HG03025 (cell line): ENCODE measurements around the gene PCDHA9.
"Not testable (repeated sequence)": the region's sequence is repeated elsewhere in the genome, so short reads cannot be mapped to it uniquely, and the experiment has no call there.

Experiments used
- ATAC-seq: cut with Tn5 transposase; IDR thresholded peaks from one replicate; pipeline ENCODE4 v1.9.1; 2021; ENCODE audit warnings: mild to moderate bottlenecking, moderate library complexity; ENCODE audit not compliant: unreplicated experiment, low FRiP score

PCDHA9 gene

DNA sequence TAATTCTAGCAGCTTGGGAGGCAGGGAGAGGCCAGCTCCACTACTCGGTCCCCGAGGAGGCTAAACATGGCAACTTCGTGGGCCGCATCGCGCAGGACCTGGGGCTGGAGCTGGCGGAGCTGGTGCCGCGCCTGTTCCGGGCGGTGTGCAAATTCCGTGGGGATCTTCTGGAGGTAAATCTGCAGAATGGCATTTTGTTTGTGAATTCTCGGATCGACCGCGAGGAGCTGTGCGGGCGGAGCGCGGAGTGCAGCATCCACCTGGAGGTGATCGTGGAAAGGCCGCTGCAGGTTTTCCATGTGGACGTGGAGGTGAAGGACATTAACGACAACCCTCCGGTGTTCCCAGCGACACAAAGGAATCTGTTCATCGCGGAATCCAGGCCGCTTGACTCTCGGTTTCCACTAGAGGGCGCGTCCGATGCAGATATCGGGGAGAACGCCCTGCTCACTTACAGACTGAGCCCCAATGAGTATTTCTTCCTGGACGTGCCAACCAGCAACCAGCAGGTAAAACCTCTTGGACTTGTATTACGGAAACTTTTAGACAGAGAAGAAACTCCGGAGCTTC, 13.7 kb upstream of the PCDHA9 start:
- not testable (repeated sequence) for ATAC-seq

DNA sequence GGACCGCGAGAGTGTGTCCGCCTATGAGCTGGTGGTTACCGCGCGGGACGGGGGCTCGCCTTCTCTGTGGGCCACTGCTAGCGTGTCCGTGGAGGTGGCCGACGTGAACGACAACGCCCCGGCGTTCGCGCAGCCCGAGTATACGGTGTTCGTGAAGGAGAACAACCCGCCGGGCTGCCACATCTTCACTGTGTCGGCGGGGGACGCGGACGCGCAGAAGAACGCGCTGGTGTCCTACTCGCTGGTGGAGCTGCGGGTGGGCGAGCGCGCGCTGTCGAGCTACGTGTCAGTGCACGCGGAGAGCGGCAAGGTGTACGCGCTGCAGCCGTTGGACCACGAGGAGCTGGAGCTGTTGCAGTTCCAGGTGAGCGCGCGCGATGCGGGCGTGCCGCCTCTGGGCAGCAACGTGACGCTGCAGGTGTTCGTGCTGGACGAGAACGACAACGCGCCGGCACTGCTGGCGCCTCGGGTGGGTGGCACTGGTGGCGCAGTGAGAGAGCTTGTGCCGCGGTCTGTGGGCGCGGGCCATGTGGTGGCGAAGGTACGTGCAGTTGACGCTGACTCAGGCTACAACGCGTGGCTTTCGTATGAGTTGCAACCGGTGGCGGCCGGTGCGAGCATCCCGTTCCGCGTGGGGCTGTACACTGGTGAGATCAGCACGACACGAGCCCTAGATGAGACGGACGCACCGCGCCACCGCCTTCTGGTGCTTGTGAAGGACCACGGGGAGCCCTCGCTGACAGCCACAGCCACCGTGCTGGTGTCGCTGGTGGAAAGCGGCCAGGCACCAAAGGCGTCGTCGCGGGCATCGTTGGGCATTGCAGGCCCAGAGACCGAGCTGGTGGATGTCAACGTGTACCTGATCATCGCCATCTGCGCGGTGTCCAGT, 12.3 kb upstream of the PCDHA9 start:
- ATAC-seq = no peak

DNA sequence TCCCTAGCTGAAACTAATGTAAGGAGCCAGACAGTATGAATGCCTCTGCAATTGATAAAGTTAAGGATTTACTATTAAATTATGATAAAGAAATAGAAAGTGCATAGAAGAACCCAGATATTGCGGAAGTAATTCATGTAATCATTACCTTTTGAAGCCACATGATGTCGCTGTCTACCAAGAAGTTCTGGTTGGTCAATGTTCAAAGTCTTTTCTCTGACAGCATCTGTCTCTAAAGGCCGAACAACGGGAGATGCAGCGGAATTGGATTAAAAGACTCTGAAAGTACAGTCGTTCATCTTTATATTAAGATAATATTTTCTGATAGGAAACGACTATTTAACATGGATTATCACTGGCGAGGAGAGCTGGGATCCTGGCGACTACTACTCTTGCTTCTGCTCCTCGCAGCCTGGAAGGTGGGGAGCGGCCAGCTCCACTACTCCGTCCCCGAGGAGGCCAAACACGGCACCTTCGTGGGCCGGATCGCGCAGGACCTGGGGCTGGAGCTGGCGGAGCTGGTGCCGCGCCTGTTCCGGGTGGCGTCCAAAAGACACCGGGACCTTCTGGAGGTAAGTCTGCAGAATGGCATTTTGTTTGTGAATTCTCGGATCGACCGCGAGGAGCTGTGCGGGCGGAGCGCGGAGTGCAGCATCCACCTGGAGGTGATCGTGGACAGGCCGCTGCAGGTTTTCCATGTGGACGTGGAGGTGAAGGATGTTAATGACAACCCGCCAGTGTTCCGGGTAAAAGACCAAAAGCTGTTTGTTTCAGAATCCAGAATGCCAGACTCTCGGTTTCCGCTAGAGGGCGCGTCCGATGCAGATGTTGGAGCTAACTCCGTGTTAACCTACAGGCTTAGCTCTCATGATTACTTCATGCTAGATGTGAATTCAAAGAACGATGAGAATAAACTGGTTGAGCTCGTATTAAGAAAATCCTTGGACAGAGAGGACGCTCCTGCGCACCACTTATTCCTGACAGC, 6.9 kb upstream of the PCDHA9 start, which contains the start of gene PCDHA8:
Gene PCDHA8 (plus strand): TSS at position 210 of the 985 bp plus-strand sequence. CDS start 135 bp downstream, at position 345.
- ATAC-seq = no peak

DNA sequence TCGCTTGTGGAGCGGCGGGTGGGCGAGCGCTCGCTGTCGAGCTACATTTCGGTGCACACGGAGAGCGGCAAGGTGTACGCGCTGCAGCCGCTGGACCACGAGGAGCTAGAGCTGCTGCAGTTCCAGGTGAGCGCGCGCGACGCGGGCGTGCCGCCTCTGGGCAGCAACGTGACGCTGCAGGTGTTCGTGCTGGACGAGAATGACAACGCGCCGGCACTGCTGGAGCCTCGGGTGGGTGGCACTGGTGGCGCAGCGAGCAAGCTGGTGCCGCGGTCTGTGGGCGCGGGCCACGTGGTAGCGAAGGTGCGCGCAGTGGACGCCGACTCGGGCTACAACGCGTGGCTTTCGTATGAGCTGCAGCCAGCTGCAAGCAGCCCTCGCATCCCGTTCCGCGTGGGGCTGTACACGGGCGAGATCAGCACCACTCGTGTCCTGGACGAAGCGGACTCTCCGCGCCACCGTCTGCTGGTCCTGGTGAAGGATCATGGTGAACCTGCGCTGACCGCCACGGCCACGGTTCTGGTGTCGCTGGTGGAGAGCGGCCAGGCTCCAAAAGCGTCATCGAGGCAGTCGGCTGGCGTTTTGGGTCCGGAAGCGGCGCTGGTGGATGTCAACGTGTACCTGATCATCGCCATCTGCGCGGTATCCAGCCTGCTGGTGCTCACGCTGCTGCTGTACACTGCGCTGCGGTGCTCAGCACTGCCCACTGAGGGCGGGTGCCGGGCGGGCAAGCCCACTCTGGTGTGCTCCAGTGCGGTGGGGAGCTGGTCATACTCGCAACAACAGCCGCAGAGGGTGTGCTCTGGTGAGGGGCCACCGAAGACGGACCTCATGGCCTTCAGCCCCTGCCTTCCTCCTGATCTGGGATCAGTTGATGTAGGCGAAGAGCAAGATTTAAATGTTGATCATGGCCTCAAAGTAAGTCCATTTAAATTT, 5.1 kb upstream of the PCDHA9 start:
- no peak for ATAC-seq

DNA sequence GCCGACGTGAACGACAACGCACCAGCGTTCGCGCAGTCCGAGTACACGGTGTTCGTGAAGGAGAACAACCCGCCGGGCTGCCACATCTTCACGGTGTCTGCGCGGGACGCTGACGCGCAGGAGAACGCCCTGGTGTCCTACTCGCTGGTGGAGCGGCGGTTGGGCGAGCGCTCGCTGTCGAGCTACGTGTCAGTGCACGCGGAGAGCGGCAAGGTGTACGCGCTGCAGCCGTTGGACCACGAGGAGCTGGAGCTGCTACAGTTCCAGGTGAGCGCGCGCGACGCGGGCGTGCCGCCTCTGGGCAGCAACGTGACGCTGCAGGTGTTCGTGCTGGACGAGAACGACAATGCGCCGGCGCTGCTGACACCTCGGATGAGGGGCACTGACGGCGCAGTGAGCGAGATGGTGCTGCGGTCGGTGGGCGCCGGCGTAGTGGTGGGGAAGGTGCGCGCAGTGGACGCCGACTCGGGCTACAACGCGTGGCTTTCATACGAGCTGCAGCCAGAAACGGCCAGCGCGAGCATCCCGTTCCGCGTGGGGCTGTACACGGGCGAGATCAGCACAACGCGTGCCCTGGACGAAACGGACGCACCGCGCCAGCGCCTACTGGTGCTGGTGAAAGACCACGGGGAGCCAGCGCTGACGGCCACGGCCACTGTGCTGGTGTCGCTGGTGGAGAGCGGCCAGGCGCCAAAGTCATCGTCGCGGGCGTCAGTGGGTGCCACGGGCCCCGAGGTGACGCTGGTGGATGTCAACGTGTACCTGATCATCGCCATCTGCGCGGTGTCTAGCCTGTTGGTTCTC, 1.9 kb downstream of the PCDHA9 start:
- ATAC-seq = not testable (repeated sequence)

DNA sequence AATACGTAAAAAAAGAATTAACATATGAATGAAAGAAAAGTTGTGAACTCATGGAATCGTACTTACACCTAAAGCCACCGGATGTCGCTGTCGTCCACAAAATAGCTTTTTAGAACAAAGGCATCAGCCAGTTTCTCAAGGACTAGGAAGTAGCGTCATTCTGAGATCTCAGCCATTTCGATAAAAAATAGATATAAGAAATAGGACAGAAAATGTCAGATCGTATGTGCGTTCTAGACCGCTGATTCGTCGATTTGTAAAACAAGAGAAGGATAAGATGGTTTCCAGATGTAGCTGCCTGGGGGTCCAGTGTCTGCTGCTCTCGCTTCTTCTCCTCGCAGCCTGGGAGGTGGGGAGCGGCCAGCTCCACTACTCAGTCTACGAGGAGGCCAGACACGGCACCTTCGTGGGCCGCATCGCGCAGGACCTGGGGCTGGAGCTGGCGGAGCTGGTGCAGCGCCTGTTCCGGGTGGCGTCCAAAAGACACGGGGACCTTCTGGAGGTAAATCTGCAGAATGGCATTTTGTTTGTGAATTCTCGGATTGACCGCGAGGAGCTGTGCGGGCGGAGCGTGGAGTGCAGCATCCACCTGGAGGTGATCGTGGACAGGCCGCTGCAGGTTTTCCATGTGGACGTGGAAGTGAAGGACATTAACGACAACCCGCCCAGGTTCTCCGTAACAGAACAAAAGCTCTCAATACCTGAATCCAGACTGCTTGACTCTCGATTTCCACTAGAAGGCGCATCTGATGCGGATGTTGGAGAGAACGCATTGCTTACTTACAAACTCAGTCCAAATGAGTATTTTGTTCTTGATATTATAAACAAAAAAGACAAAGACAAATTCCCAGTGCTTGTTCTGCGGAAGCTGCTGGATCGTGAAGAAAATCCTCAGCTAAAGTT, 7.8 kb downstream of the PCDHA9 start, which contains the start of gene PCDHA10:
Gene PCDHA10 (plus strand): TSS at position 126 of the 903 bp plus-strand sequence. CDS start 152 bp downstream, at position 278.
- ATAC-seq = no peak

DNA sequence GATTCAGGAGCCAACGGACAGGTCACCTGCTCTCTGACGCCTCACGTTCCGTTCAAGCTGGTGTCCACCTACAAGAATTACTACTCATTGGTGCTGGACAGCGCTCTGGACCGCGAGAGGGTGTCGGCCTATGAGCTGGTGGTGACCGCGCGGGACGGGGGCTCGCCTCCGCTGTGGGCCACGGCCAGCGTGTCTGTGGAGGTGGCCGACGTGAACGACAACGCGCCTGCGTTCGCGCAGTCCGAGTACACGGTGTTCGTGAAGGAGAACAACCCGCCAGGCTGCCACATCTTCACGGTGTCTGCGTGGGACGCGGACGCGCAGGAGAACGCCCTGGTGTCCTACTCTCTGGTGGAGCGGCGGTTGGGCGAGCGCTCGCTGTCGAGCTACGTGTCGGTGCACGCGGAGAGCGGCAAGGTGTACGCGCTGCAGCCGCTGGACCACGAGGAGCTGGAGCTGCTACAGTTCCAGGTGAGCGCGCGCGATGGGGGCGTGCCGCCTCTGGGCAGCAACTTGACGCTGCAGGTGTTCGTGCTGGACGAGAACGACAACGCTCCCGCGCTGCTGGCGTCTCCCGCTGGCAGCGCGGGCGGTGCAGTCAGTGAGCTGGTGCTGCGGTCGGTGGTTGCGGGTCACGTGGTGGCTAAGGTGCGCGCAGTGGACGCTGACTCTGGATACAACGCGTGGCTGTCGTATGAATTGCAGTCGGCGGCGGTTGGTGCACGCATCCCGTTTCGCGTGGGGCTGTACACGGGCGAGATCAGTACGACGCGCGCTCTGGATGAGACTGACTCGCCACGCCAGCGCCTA, 9.2 kb downstream of the PCDHA9 start:
- no peak for ATAC-seq

DNA sequence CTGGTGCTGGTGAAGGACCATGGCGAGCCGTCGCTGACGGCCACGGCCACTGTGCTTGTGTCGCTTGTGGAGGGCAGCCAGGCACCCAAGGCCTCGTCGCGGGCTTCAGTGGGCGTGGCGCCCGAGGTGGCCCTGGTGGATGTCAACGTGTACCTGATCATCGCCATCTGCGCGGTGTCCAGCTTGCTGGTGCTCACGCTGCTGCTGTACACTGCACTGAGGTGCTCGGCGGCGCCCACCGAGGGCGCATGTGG, 9.7 kb downstream of the PCDHA9 start:
- no peak for ATAC-seq

DNA sequence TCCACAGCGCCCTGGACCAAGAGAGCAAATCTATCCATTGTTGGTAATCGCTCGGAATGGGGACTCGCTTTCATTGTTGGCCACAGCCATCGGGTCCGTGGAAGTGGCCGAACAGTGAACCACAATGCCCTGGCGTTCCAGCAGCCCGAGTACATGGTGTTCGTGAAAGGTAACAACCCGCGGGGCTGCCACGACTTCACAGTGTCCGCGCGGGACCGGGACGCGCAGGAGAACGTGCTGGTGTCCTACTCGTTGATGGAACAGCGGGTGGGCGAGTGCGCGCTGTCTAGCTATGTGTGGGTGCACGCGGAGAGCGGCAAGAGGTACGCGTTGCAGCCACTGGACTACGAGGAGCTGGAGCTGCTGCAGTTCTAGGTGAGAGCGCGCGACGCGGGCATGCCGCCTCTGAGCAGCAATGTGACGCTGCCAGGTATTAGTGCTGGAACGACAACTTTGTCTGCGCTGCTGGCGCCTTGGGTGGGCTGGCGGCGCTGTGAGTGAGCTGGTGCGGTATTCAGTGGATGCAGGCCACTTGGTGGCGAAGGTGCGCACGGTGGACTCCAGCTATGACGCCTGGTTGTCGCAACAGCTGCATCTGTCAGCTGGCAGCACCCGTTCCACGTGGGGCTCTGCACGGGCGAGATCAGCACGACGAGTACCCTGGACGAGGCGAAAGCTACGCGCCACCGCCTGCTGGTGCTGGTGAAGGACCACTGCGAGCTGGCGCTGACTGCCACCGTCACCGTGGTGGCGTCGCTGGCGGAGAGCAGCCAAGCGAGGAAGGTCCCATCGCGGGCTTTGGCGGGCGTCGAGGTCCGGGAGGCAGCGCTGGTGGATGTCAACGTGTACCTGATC, 14.5 kb downstream of the PCDHA9 start:
- ATAC-seq = no peak

DNA sequence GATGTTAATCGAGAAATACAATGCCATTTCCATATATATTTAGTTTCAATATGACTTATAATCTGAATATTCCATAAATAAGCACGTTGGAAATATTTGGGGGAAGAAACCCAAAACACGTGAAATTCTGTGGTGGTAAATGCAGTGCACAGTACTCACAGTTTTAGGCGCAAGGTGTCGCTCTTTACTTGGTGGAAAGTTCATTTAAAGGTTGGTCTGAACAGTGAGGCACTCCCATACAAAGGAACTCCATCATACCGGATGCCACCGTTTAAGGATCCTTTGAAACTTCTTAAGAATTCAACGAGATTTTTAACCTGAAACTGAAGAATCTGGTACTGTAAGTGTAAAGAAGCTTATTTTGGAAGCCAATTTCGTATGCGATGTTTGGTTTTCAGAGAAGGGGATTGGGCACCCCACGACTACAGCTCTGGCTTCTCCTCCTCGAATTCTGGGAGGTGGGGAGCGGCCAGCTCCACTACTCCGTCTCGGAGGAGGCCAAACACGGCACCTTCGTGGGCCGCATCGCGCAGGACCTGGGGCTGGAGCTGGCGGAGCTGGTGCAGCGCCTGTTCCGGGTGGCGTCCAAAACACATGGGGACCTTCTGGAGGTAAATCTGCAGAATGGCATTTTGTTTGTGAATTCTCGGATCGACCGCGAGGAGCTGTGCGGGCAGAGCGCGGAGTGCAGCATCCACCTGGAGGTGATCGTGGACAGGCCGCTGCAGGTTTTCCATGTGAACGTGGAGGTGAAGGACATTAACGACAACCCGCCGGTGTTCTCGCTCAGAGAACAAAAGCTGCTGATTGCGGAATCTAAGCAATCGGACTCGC, 20.8 kb downstream of the PCDHA9 start, which contains the start of gene PCDHA11:
Gene PCDHA11 (plus strand): TSS at position 237 of the 834 bp plus-strand sequence. CDS start 147 bp downstream, at position 384.
- no peak for ATAC-seq

DNA sequence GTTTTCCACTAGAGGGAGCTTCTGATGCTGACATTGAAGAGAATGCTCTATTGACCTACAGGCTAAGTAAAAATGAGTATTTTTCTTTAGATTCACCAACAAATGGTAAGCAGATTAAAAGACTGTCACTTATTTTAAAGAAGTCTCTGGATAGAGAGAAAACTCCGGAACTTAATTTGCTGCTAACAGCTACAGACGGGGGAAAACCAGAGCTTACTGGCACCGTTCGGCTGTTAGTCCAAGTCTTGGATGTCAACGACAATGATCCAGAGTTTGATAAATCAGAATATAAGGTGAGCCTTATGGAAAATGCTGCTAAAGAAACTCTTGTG, 21.3 kb downstream of the PCDHA9 start:
- ATAC-seq = no peak

DNA sequence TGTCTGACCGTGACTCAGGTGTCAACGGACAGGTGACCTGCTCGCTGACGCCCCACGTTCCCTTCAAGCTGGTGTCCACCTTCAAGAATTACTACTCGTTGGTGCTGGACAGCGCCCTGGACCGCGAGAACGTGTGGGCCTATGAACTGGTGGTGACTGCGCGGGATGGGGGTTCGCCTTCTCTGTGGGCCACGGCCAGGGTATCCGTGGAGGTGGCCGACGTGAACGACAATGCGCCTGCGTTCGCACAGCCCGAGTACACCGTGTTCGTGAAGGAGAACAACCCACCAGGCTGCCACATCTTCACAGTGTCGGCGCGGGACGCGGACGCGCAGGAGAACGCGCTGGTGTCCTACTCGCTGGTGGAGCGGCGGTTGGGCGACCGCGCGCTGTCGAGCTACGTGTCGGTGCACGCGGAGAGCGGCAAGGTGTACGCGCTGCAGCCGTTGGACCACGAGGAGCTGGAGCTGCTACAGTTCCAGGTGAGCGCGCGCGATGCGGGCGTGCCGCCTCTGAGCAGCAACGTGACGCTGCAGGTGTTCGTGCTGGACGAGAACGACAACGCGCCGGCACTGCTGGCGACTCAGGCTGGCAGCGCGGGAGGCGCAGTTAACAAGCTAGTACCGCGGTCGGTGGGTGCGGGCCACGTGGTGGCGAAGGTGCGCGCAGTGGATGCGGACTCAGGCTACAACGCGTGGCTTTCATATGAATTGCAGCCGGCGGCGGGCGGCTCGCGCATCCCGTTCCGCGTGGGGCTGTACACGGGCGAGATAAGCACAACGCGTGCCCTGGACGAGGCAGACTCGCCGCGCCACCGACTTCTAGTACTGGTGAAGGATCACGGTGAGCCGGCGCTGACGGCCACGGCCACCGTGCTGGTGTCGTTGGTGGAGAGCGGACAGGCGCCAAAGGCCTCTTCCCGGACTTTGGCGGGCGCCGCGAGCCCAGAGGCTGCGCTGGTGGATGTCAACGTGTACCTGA, 22.3 kb downstream of the PCDHA9 start:
- no peak for ATAC-seq

DNA sequence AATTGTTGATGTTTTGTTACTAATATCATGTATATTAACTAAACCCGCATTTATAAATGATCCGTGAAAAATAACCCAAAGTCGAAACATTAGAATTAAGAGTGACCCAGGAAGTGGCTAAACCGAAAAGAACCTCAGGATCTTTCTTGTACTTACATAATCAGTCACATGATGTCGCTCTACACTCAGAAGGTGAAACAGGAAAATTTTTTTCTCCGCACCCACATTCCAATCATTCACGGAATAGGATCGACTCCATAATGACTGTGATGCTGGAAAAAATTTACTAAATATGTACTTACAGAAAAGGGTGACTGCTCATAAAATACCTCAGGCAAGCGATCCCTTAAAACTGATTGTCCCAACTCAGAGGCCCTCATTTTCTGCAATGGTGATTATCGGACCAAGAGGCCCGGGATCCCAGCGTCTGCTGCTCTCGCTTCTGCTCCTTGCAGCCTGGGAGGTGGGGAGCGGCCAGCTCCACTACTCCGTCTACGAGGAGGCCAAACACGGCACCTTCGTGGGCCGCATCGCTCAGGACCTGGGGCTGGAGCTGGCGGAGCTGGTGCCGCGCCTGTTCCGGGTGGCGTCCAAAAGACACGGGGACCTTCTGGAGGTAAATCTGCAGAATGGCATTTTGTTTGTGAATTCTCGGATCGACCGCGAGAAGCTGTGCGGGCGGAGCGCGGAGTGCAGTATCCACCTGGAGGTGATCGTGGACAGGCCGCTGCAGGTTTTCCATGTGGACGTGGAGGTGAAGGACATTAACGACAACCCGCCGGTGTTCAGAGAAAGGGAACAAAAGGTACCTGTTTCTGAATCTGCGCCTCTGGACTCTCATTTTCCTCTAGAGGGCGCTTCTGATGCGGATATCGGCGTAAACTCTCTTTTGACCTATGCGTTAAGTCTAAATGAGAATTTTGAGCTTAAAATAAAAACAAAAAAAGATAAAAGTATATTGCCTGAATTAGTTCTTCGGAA, 27.2 kb downstream of the PCDHA9 start, which contains the start of gene PCDHA12:
Gene PCDHA12 (plus strand): TSS at position 224 of the 981 bp plus-strand sequence. CDS start 165 bp downstream, at position 389.
- ATAC-seq = no peak
